Stimulated activated naive B cell treated with anti-CD40 and anti-IgM and Interleukin-4, amounts not matched to agents 10 μg/mL and 1 μg/mL and 100 μg/mL, for 72 hours (primary cell): ENCODE results near the gene PIGU.
"Not testable (repeated sequence)": the region's sequence is repeated elsewhere in the genome, so short reads cannot be mapped to it uniquely, and the experiment has no call there.

Experiments used
- ATAC-seq, 2 donors: fragments of 150-1000 bp; cut with Tn5 transposase; replicated peaks; 2 replicates each; pipeline ENCODE4 v1.10.0; 2021; ENCODE audit warnings: moderate library complexity in 1 of 2
- DNase-seq: peaks from one replicate; pipeline ENCODE4 v3.0.0; 2021
- H3K27ac Mint-ChIP-seq: one replicate; pipeline ENCODE4 v1.8.0; 2022; ENCODE audit warnings: mild to moderate bottlenecking, mixed read lengths
- H3K27me3 Mint-ChIP-seq, 2 donors: one replicate each; pipeline ENCODE4 v1.8.0; 2022; ENCODE audit warnings: mixed read lengths in 2 of 2
- H3K36me3 Mint-ChIP-seq, 2 donors: one replicate each; pipeline ENCODE4 v1.8.0; 2022; ENCODE audit warnings: mixed read lengths in 2 of 2, mild to moderate bottlenecking in 1 of 2
- H3K4me1 Mint-ChIP-seq, 2 donors: one replicate each; pipeline ENCODE4 v1.8.0; 2022; ENCODE audit warnings: mixed read lengths in 2 of 2, mild to moderate bottlenecking in 1 of 2
- H3K4me3 Mint-ChIP-seq, 2 donors: one replicate each; pipeline ENCODE4 v1.8.0; 2022; ENCODE audit warnings: mild to moderate bottlenecking in 2 of 2, mixed read lengths in 2 of 2, moderate library complexity in 1 of 2
- H3K9me3 Mint-ChIP-seq, 2 donors: one replicate each; pipeline ENCODE4 v1.8.0; 2022; ENCODE audit warnings: mixed read lengths in 2 of 2, mild to moderate bottlenecking in 1 of 2

Gene PIGU

GRCh38 chr20:34658654-34659053 is 18.2 kb downstream of the PIGU start:
- H3K36me3 Mint-ChIP-seq, H3K9me3 Mint-ChIP-seq, H3K4me3 Mint-ChIP-seq, DNase-seq, ATAC-seq, H3K27me3 Mint-ChIP-seq: not testable (repeated sequence)
- H3K27ac Mint-ChIP-seq: peak overlapping the region; percentile 14
- H3K4me1 Mint-ChIP-seq: peaks cover 2 to 11% of the 10 kb centered on the region in 2 donors

GRCh38 chr20:34654207-34654744 is 22.6 kb downstream of the PIGU start:
- H3K27ac Mint-ChIP-seq: no peak overlapping the region

GRCh38 chr20:34651200-34651599 is 25.7 kb downstream of the PIGU start:
- H3K4me1 Mint-ChIP-seq: no peaks in the 10 kb centered on the region
- peaks cover 18 to 24% of the 10 kb centered on the region in 2 donors for H3K36me3 Mint-ChIP-seq
- no peaks in the 10 kb centered on the region for H3K9me3 Mint-ChIP-seq
- no peak overlapping the region for H3K4me3 Mint-ChIP-seq
- H3K27ac Mint-ChIP-seq: no peak overlapping the region
- no peaks in the 10 kb centered on the region for H3K27me3 Mint-ChIP-seq
- ATAC-seq (no peak), DNase-seq (no peak)

More at GRCh38 chr20:34654207-34654744, 22.6 kb downstream of the PIGU start:
- ATAC-seq: no peak
- peaks cover 16 to 26% of the 10 kb centered on the region in 2 donors for H3K36me3 Mint-ChIP-seq
- no peak overlapping the region for H3K4me3 Mint-ChIP-seq
- no peak for DNase-seq
- no peaks in the 10 kb centered on the region for H3K9me3 Mint-ChIP-seq
- H3K4me1 Mint-ChIP-seq: no peaks in the 10 kb centered on the region
- no peaks in the 10 kb centered on the region for H3K27me3 Mint-ChIP-seq

GRCh38 chr20:34647737-34648136 is 29.2 kb downstream of the PIGU start:
- no peak for DNase-seq
- H3K4me3 Mint-ChIP-seq: no peak overlapping the region
- ATAC-seq: no peak
- no peaks in the 10 kb centered on the region for H3K27me3 Mint-ChIP-seq
- H3K9me3 Mint-ChIP-seq: no peaks in the 10 kb centered on the region
- peaks cover 7 to 25% of the 10 kb centered on the region in 2 donors for H3K36me3 Mint-ChIP-seq
- no peaks in the 10 kb centered on the region for H3K4me1 Mint-ChIP-seq
- H3K27ac Mint-ChIP-seq: no peak overlapping the region

GRCh38 chr20:34644951-34645350 is 31.9 kb downstream of the PIGU start:
- no peaks in the 10 kb centered on the region for H3K27me3 Mint-ChIP-seq
- DNase-seq (no peak), ATAC-seq (no peak)
- H3K4me1 Mint-ChIP-seq: no peaks in the 10 kb centered on the region
- no peak overlapping the region for H3K27ac Mint-ChIP-seq
- no peaks in the 10 kb centered on the region for H3K9me3 Mint-ChIP-seq
- H3K4me3 Mint-ChIP-seq: no peak overlapping the region
- H3K36me3 Mint-ChIP-seq: peaks cover 7 to 25% of the 10 kb centered on the region in 2 donors

- H3K27me3 Mint-ChIP-seq: no peaks in the 10 kb centered on the region
- no peak overlapping the region for H3K4me3 Mint-ChIP-seq
- H3K36me3 Mint-ChIP-seq: peaks cover 7 to 24% of the 10 kb centered on the region in 2 donors
- DNase-seq (no peak), ATAC-seq (no peak)
- H3K27ac Mint-ChIP-seq: no peak overlapping the region
- no peaks in the 10 kb centered on the region for H3K4me1 Mint-ChIP-seq
- no peaks in the 10 kb centered on the region for H3K9me3 Mint-ChIP-seq
Measured at GRCh38 chr20:34644345-34644744, 32.5 kb downstream of the PIGU start.

GRCh38 chr20:34643928-34644327 is 33.0 kb downstream of the PIGU start:
- no peaks in the 10 kb centered on the region for H3K4me1 Mint-ChIP-seq
- H3K27ac Mint-ChIP-seq: no peak overlapping the region
- peaks cover 4 to 20% of the 10 kb centered on the region in 2 donors for H3K36me3 Mint-ChIP-seq
- no peaks in the 10 kb centered on the region for H3K9me3 Mint-ChIP-seq
- no peaks in the 10 kb centered on the region for H3K27me3 Mint-ChIP-seq
- no peak for DNase-seq
- ATAC-seq: no peak
- no peak overlapping the region for H3K4me3 Mint-ChIP-seq

- no peak overlapping the region for H3K4me3 Mint-ChIP-seq
- no peaks in the 10 kb centered on the region for H3K9me3 Mint-ChIP-seq
- no peaks in the 10 kb centered on the region for H3K27me3 Mint-ChIP-seq
- H3K36me3 Mint-ChIP-seq: peaks cover 10 to 34% of the 10 kb centered on the region in 2 donors
- ATAC-seq: no peak
- no peaks in the 10 kb centered on the region for H3K4me1 Mint-ChIP-seq
- H3K27ac Mint-ChIP-seq: no peak overlapping the region
- DNase-seq: no peak
Measured at GRCh38 chr20:34642009-34642408, 34.9 kb downstream of the PIGU start.

GRCh38 chr20:34639755-34640222 is 37.1 kb downstream of the PIGU start:
- DNase-seq (no peak), ATAC-seq (no peak)
- H3K27ac Mint-ChIP-seq: peak overlapping the region; percentile 31
- H3K27me3 Mint-ChIP-seq: no peaks in the 10 kb centered on the region
- H3K4me3 Mint-ChIP-seq: no peak overlapping the region
- no peaks in the 10 kb centered on the region for H3K9me3 Mint-ChIP-seq
- H3K4me1 Mint-ChIP-seq: no peaks in the 10 kb centered on the region
- peaks cover 24 to 50% of the 10 kb centered on the region in 2 donors for H3K36me3 Mint-ChIP-seq

GRCh38 chr20:34638532-34638931 is 38.4 kb downstream of the PIGU start:
- Mint-ChIP-seq H3K4me1 (no peaks in the 10 kb centered on the region), H3K27me3 (no peaks in the 10 kb centered on the region), H3K27ac (no peak overlapping the region), H3K36me3 (peaks cover 27 to 51% of the 10 kb centered on the region in 2 donors), H3K4me3 (no peak overlapping the region), H3K9me3 (no peaks in the 10 kb centered on the region)
- no peak for ATAC-seq
- no peak for DNase-seq

GRCh38 chr20:34638039-34638292 is 38.9 kb downstream of the PIGU start:
- no peak overlapping the region for H3K27ac Mint-ChIP-seq
- H3K36me3 Mint-ChIP-seq: peaks cover 31 to 51% of the 10 kb centered on the region in 2 donors
- H3K9me3 Mint-ChIP-seq: no peaks in the 10 kb centered on the region

GRCh38 chr20:34637245-34638038 is 39.5 kb downstream of the PIGU start:
- no peak for ATAC-seq
- peaks cover 36 to 54% of the 10 kb centered on the region in 2 donors for H3K36me3 Mint-ChIP-seq
- H3K4me1 Mint-ChIP-seq: no peaks in the 10 kb centered on the region
- no peak overlapping the region for H3K4me3 Mint-ChIP-seq
- H3K27me3 Mint-ChIP-seq: no peaks in the 10 kb centered on the region
- no peak overlapping the region for H3K27ac Mint-ChIP-seq
- DNase-seq: no peak
- H3K9me3 Mint-ChIP-seq: no peaks in the 10 kb centered on the region

More at GRCh38 chr20:34638039-34638292, 38.9 kb downstream of the PIGU start:
- H3K27me3 Mint-ChIP-seq: no peaks in the 10 kb centered on the region
- DNase-seq (no peak), ATAC-seq (no peak)
- H3K4me1 Mint-ChIP-seq: no peaks in the 10 kb centered on the region
- H3K4me3 Mint-ChIP-seq: no peak overlapping the region

- no peak overlapping the region for H3K4me3 Mint-ChIP-seq
- no peaks in the 10 kb centered on the region for H3K27me3 Mint-ChIP-seq
- no peak for ATAC-seq
Measured at GRCh38 chr20:34636648-34637047, 40.2 kb downstream of the PIGU start.

GRCh38 chr20:34634392-34634791 is 42.5 kb downstream of the PIGU start:
- Mint-ChIP-seq H3K4me1 (no peaks in the 10 kb centered on the region), H3K9me3 (no peaks in the 10 kb centered on the region), H3K36me3 (peaks cover 39 to 59% of the 10 kb centered on the region in 2 donors), H3K4me3 (no peak overlapping the region), H3K27me3 (no peaks in the 10 kb centered on the region), H3K27ac (no peak overlapping the region)
- no peak for ATAC-seq
- DNase-seq: no peak

More at GRCh38 chr20:34636648-34637047, 40.2 kb downstream of the PIGU start:
- no peaks in the 10 kb centered on the region for H3K4me1 Mint-ChIP-seq
- H3K9me3 Mint-ChIP-seq: no peaks in the 10 kb centered on the region
- peaks cover 37 to 52% of the 10 kb centered on the region in 2 donors for H3K36me3 Mint-ChIP-seq
- DNase-seq: no peak
- H3K27ac Mint-ChIP-seq: no peak overlapping the region

GRCh38 chr20:34632870-34633452 is 43.9 kb downstream of the PIGU start:
- Mint-ChIP-seq H3K9me3 (no peaks in the 10 kb centered on the region), H3K27ac (peak overlapping the region; percentile 11), H3K4me3 (no peak overlapping the region), H3K36me3 (peaks cover 38 to 58% of the 10 kb centered on the region in 2 donors), H3K4me1 (no peaks in the 10 kb centered on the region), H3K27me3 (no peaks in the 10 kb centered on the region)
- DNase-seq (no peak), ATAC-seq (no peak)
